Upper lobe of left lung (tissue), 6 donors: ENCODE results near the gene SETD5. TPM values are rescaled to one million over a fixed set of nuclear protein-coding genes. Genes with fewer than 3 reads are reported as not detected.

Experiments used
- total RNA-seq, 6 donors: library from RNA; depleted of rRNA in 4 of 6; stranded (reverse); fragments of >200 nt in 4 of 6; gene quantifications; one replicate each; pipeline versions ENCODE4 v1.1.0 to v1.2.1, GENCODE V29; 2016 to 2021
- donor health status: DM: no; HTN: no; CAD: no; lungs with moderate emphysema.
- donor health status: DM: no; HTN: yes; CAD: no; lungs with severe emphysema.

SETD5 gene
- total RNA-seq, 6 donors from 2014 or later: 75.1 to 213 (median 113) TPM

Other genes starting within 250 kb of the SETD5 start
- 10 to 100 TPM in 3 of 6 donors, 1 to 10 TPM in 3; 4.6 to 29.6 (median 11.4) TPM for gene SRGAP3, start 148.0 kb upstream of the SETD5 start, total RNA-seq
- gene THUMPD3, start 34.6 kb upstream of the SETD5 start, total RNA-seq: 10 to 100 TPM; 21.9 to 41.9 (median 31.0) TPM
- under 1 TPM in 1 of 6 donors, not detected in 5; 0.52 TPM for gene LHFPL4, start 156.2 kb downstream of the SETD5 start, total RNA-seq